GM23248 (cell line): Measurements from ENCODE around the gene SMARCAL1. TPM values are rescaled to one million over a fixed set of nuclear protein-coding genes. Genes with fewer than 3 reads are reported as not detected.

Experiments used
- DNase-seq: peaks from one replicate; pipeline ENCODE4 v3.0.0-alpha.2; 2015
- H2AFZ ChIP-seq: fragments of 200-600 bp; sonication (generic); 2 replicates; pipeline ENCODE4 v1.6.1; 2016; ENCODE audit warnings: antibody characterized with exemption
- H3F3A ChIP-seq: fragments of 200-600 bp; sonication (generic); 2 replicates; pipeline ENCODE4 v1.6.1; 2016; ENCODE audit warnings: mild to moderate bottlenecking, antibody characterized with exemption, mixed run types; ENCODE audit not compliant: insufficient read depth
- H3K27ac ChIP-seq: fragments of 200-600 bp; sonication (generic); 2 replicates; pipeline ENCODE4 v1.5.1; 2016; ENCODE audit warnings: mild to moderate bottlenecking
- H3K27me3 ChIP-seq: fragments of 200-600 bp; sonication (generic); replicated peaks from 2 replicates; pipeline ENCODE4 v1.6.1; 2016; ENCODE audit warnings: mild to moderate bottlenecking; ENCODE audit not compliant: insufficient read depth
- H3K36me3 ChIP-seq: fragments of 200-600 bp; sonication (generic); 2 replicates; pipeline ENCODE4 v1.6.1; 2016; ENCODE audit warnings: low read depth, mild to moderate bottlenecking
- H3K4me1 ChIP-seq: fragments of 200-600 bp; sonication (generic); 2 replicates; pipeline ENCODE4 v1.6.1; 2016; ENCODE audit warnings: mild to moderate bottlenecking; ENCODE audit not compliant: insufficient read depth
- H3K4me2 ChIP-seq: fragments of 200-600 bp; sonication (generic); one replicate; pipeline ENCODE4 v1.6.1; 2016; ENCODE audit warnings: mild to moderate bottlenecking; ENCODE audit not compliant: unreplicated experiment
- H3K4me3 ChIP-seq: fragments of 200-600 bp; sonication (generic); 2 replicates; pipeline ENCODE4 v1.5.1; 2016; ENCODE audit warnings: mild to moderate bottlenecking
- H3K79me2 ChIP-seq: fragments of 200-600 bp; sonication (generic); 2 replicates; pipeline ENCODE4 v1.6.1; 2016; ENCODE audit warnings: mild to moderate bottlenecking; ENCODE audit not compliant: insufficient read depth
- H3K9ac ChIP-seq: fragments of 200-600 bp; sonication (generic); 2 replicates; pipeline ENCODE4 v1.6.1; 2016; ENCODE audit warnings: mild to moderate bottlenecking
- H3K9me2 ChIP-seq: fragments of 200-600 bp; sonication (generic); 2 replicates; pipeline ENCODE4 v1.6.1; 2016; ENCODE audit warnings: mixed run types, mild to moderate bottlenecking, moderate library complexity; ENCODE audit not compliant: insufficient read depth
- H3K9me3 ChIP-seq: fragments of 200-600 bp; sonication (generic); one replicate; pipeline ENCODE4 v1.6.1; 2017; ENCODE audit warnings: low read depth
- H4K20me1 ChIP-seq: fragments of 200-600 bp; sonication (generic); 2 replicates; pipeline ENCODE4 v1.6.0; 2016; ENCODE audit not compliant: insufficient read depth
- EZH2 ChIP-seq: fragments of 200-600 bp; sonication (generic); IDR thresholded peaks from 2 replicates; pipeline ENCODE4 v1.6.1; 2018; ENCODE audit warnings: antibody characterized with exemption, mild to moderate bottlenecking; ENCODE audit not compliant: insufficient read depth, poor library complexity, severe bottlenecking
- EZH2phosphoT487 ChIP-seq: fragments of 200-600 bp; sonication (generic); IDR thresholded peaks from 2 replicates; pipeline ENCODE4 v1.6.1; 2018; ENCODE audit warnings: antibody characterized with exemption, moderate library complexity, mild to moderate bottlenecking, low read depth; ENCODE audit not compliant: insufficient read depth
- WGBS, 2 experiments: methylation state at CpG; one replicate each; pipeline ENCODE4 v1.1.6; 2015 to 2017; ENCODE audit warnings: low lambda C conversion rate in 2 of 2, low coverage in 1 of 2; ENCODE audit errors: missing lambda C conversion rate in 2 of 2; 5-methylcytosine and 5-hydroxymethylcytosine counted together
- in situ Hi-C: fragments of 300-500 bp; cut with MboI; formaldehyde crosslinking; loops from 2 replicates; pipeline ENCODE4 v1.15.0; 2020
- polyA plus RNA-seq: library from polyadenylated mRNA; unstranded; fragments of >200 nt; fragmentation: Nextera tagmentation; extraction: Ambion mirVana; gene quantifications from 2 replicates; pipeline ENCODE4 v1.2.1, GENCODE V29; 2016
- total RNA-seq: library from RNA; depleted of rRNA; stranded (reverse); fragments of >200 nt; shearing (Covaris generic); gene quantifications from 2 replicates; pipeline ENCODE4 v1.2.3, GENCODE V29; 2014

SMARCAL1 gene
- total and polyA plus RNA-seq, 2 experiments from 2014 or later: 10.9 to 30.5 TPM

DNA sequence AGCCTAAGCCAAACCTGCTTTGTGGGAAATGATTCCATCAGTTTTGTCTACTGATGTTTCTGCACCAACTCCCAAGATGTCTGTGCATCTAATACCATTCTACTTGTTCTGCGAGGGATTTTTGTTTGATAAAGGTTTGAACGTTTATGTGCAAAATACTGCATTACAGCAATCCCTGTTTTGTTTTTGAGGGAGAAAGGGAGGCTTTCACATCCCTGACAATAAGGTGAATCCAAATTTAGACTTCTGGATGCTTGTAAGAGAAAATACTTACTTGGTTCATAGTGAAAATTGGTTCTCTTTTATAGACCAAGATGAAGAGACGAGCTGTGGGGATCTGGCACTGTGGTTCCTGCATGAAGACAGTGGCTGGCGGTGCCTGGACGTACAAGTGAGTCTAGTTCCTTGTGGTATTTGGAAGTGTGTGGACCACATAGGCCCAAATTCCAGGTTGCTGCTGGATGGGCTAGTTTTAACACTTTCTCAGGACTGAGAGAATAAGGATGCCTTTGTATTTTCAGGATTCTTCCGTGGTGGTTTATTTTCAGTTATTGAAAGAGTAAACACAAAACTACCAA lies 87.4 kb downstream of the SMARCAL1 start:
- H3F3A ChIP-seq: peaks cover 78% of the 10 kb centered on the region
- H3K36me3 ChIP-seq: peaks cover 53% of the 10 kb centered on the region
- H3K79me2 ChIP-seq: peaks cover 91% of the 10 kb centered on the region
- H3K27ac ChIP-seq: peak overlapping the region; percentile 71
- H3K9me3 ChIP-seq: no peaks in the 10 kb centered on the region
- 11% methylated on average over 6 of the region's 6 CpGs for WGBS, 2 experiments
- in situ Hi-C loops: no loop called here
- H4K20me1 ChIP-seq: 0 out of 2 replicates have a peak, but pooled peaks cover 20% of the 10 kb centered on the region
- H2AFZ ChIP-seq: no peak overlapping the region
- H3K4me2 ChIP-seq: peak overlapping the region; percentile 97
- peak; percentile 41 for DNase-seq
- peak overlapping the region; percentile 98 for H3K9ac ChIP-seq
- H3K27me3 ChIP-seq: no peaks in the 10 kb centered on the region
- H3K9me2 ChIP-seq: no peaks in the 10 kb centered on the region
- peaks cover 54% of the 10 kb centered on the region for H3K4me1 ChIP-seq
- H3K4me3 ChIP-seq: peak overlapping the region; percentile 97
- TF ChIP-seq EZH2: no peak

DNA sequence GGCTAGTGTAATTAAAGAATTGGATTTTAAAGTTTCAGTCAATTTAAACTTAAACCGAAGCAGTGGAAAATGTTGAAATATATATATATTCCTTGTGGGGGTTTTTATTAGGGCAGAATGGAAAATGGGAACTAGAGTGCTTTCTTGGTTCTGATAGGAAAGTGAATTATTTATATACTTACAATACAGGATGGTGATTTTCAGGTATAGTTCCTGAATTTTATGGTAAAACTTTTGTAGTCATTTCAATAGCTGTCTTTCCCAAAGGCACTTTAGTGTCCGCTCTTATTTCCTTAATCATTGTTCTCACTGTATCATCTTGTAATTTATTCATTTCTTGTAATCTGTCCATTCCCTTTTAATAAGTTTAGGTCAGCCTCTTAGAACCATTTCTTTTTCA lies 88.3 kb downstream of the SMARCAL1 start:
- WGBS, 2 experiments: 90 to 100% methylated on average over 2 of the region's 2 CpGs
- Histone ChIP-seq H3K4me3 (peak overlapping the region; percentile 97), H3K36me3 (peaks cover 61% of the 10 kb centered on the region), H3K9me3 (no peaks in the 10 kb centered on the region), H2AFZ (no peak overlapping the region), H3K79me2 (peaks cover 83% of the 10 kb centered on the region), H3K9ac (peak overlapping the region; percentile 98), H3K9me2 (no peaks in the 10 kb centered on the region), H3K27ac (no peak overlapping the region), H3K4me2 (peak overlapping the region; percentile 97), H3K4me1 (peaks cover 47% of the 10 kb centered on the region), H3F3A (peaks cover 81% of the 10 kb centered on the region), H3K27me3 (no peaks in the 10 kb centered on the region), H4K20me1 (0 out of 2 replicates have a peak, but pooled peaks cover 20% of the 10 kb centered on the region)
- DNase-seq: no peak
- in situ Hi-C loops: no loop called here
- no peak for TF ChIP-seq EZH2
- TF ChIP-seq EZH2phosphoT487: no peak

- no peaks in the 10 kb centered on the region for H3K27me3 ChIP-seq
- in situ Hi-C loops: no loop called here
- H4K20me1 ChIP-seq: 0 out of 2 replicates have a peak, but pooled peaks cover 20% of the 10 kb centered on the region
- TF ChIP-seq EZH2: no peak
- TF ChIP-seq EZH2phosphoT487: no peak
- peak overlapping the region; percentile 97 for H3K4me2 ChIP-seq
- H3K9me2 ChIP-seq: no peaks in the 10 kb centered on the region
- H3K9ac ChIP-seq: no peak overlapping the region
- peaks cover 40% of the 10 kb centered on the region for H3K4me1 ChIP-seq
- DNase-seq: no peak
- H3K27ac ChIP-seq: no peak overlapping the region
- H3K79me2 ChIP-seq: peaks cover 72% of the 10 kb centered on the region
- H3F3A ChIP-seq: peaks cover 85% of the 10 kb centered on the region
- no peak overlapping the region for H2AFZ ChIP-seq
- 74 to 82% methylated on average over 8 of the region's 8 CpGs for WGBS, 2 experiments
- H3K9me3 ChIP-seq: no peaks in the 10 kb centered on the region
- H3K36me3 ChIP-seq: peaks cover 64% of the 10 kb centered on the region
- H3K4me3 ChIP-seq: no peak overlapping the region
Measured at GRCh38 chr2:216501854-216502253, 89.6 kb downstream of the SMARCAL1 start.

DNA sequence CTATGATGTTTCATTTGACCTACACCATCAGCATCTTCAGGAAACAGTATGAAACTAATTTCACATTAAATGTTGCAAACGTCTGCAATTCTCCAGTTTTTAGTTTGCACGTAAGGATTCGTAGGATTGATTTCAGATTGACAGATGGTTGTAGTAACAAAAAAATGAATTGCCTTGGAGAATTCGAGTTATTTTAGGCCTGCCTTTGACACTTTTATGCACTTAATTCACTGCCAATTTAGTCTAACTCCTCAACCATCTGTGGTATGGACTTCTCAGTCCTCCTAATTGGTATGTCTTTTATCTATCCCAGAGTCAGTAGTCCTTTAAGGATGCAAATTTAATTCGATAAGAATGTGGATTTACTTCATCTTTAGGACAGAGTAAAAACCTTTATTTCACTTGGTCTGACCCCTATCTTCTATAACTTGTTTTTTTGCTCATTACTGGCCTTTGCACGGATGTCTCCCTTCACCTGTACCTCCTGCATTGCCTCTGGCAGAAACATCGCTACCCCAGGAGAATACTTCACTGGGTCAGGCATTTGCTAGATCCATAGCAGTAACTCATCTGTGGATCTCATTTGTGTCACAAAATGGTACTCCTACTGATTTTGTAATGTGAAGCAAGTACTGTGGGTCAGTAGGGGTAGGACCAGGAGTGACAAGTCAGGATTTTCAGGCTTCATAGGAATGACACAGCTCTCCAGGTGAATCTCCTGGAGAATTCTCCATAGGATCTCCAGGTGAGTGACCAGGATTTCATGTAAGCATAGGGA lies 90.3 kb downstream of the SMARCAL1 start:
- Histone ChIP-seq H2AFZ (no peak overlapping the region), H3F3A (peaks cover 92% of the 10 kb centered on the region), H4K20me1 (0 out of 2 replicates have a peak, but pooled peaks cover 20% of the 10 kb centered on the region), H3K27me3 (no peaks in the 10 kb centered on the region), H3K27ac (peak overlapping the region; percentile 18), H3K9me3 (no peaks in the 10 kb centered on the region), H3K9me2 (no peaks in the 10 kb centered on the region), H3K79me2 (peaks cover 65% of the 10 kb centered on the region), H3K9ac (peak overlapping the region; percentile 14; the same call in 1 of the 2 replicates), H3K4me1 (peaks cover 35% of the 10 kb centered on the region), H3K4me2 (no peak overlapping the region), H3K4me3 (no peak overlapping the region), H3K36me3 (peaks cover 64% of the 10 kb centered on the region)
- in situ Hi-C loops: no loop called here
- WGBS, 2 experiments: 73% methylated on average over 7 of the region's 7 CpGs
- no peak for DNase-seq
- TF ChIP-seq EZH2 (no peak), EZH2phosphoT487 (no peak)
